Natural killer cell (primary cell): ENCODE results near the gene KIFC3. TPM values are rescaled to one million over a fixed set of nuclear protein-coding genes. Genes with fewer than 3 reads are reported as not detected.

Source experiments
- ATAC-seq, 3 donors: fragments of 150-1000 bp in 2 of 3; fragments of 200-7000 bp in 1 of 3; cut with Tn5 transposase; 1 replicate in 1 of 3; 2 replicates in 2 of 3; pipeline ENCODE4 v1.10.0; 2021; ENCODE audit warnings: mild to moderate bottlenecking in 2 of 3, moderate library complexity in 2 of 3
- DNase-seq, 2 donors: peaks; one replicate each; pipeline versions ENCODE4 v3.0.0 to v3.0.0-alpha.2; 2013 to 2021; ENCODE audit warnings: mixed read lengths in 1 of 2
- H3K27ac ChIP-seq: one replicate; pipeline ENCODE4 v1.5.1; 2013; ENCODE audit warnings: mild to moderate bottlenecking, low read length
- H3K27me3 ChIP-seq: one replicate; pipeline ENCODE4 v1.6.1; 2013; ENCODE audit warnings: low read length; ENCODE audit not compliant: control insufficient read depth, insufficient read depth
- H3K36me3 ChIP-seq: one replicate; pipeline ENCODE4 v1.6.1; 2013; ENCODE audit warnings: low read length; ENCODE audit not compliant: control insufficient read depth, insufficient read depth
- H3K4me1 ChIP-seq: one replicate; pipeline ENCODE4 v1.6.1; 2013; ENCODE audit warnings: low read length; ENCODE audit not compliant: control insufficient read depth, insufficient read depth
- H3K4me3 ChIP-seq: one replicate; pipeline ENCODE4 v1.5.1; 2013; ENCODE audit warnings: low read length
- H3K9me3 ChIP-seq: one replicate; pipeline ENCODE4 v1.6.1; 2013; ENCODE audit warnings: low read length; ENCODE audit not compliant: control insufficient read depth, insufficient read depth
- H3K27ac Mint-ChIP-seq, 2 donors: one replicate each; pipeline ENCODE4 v1.8.0; 2022; ENCODE audit warnings: mild to moderate bottlenecking in 2 of 2, mixed read lengths in 2 of 2, moderate library complexity in 1 of 2
- H3K27me3 Mint-ChIP-seq, 2 donors: one replicate each; pipeline ENCODE4 v1.8.0; 2022; ENCODE audit warnings: low read depth in 2 of 2, mixed read lengths in 2 of 2
- H3K36me3 Mint-ChIP-seq: one replicate; pipeline ENCODE4 v1.8.0; 2022; ENCODE audit warnings: mixed read lengths
- H3K4me1 Mint-ChIP-seq, 2 donors: one replicate each; pipeline ENCODE4 v1.8.0; 2022; ENCODE audit warnings: mixed read lengths in 2 of 2
- H3K4me3 Mint-ChIP-seq: one replicate; pipeline ENCODE4 v1.8.0; 2022; ENCODE audit warnings: mild to moderate bottlenecking, moderate library complexity, mixed read lengths
- H3K9me3 Mint-ChIP-seq, 2 donors: one replicate each; pipeline ENCODE4 v1.8.0; 2022; ENCODE audit warnings: mixed read lengths in 2 of 2
- CTCF ChIP-seq: fragments of 200-600 bp; IDR thresholded peaks from one replicate; pipeline ENCODE4 v1.8.0; 2022; ENCODE audit warnings: antibody characterized with exemption
- WGBS: methylation state at CpG from one replicate; pipeline ENCODE4 v1.1.7; 2013; ENCODE audit warnings: missing lambda C conversion rate; ENCODE audit not compliant: insufficient coverage; 5-methylcytosine and 5-hydroxymethylcytosine counted together
- intact Hi-C: fragments of 100-400 bp; cut with micrococcal nuclease; formaldehyde crosslinking; loops from one replicate; pipeline ENCODE4 v1.14.2; 2022
- total RNA-seq, 4 donors: library from RNA; stranded (reverse); fragments of 120-200 nt in 1 of 4; gene quantifications; one replicate each; pipeline versions ENCODE4 v1.2.3 to v1.2.4, GENCODE V29; 2013 to 2022

The KIFC3 gene
- total RNA-seq, 3 donors from 2014 or later (not counting 1 experiment from before 2014, with no cell fraction given): 54.2 to 106 (median 84.9) TPM

DNA sequence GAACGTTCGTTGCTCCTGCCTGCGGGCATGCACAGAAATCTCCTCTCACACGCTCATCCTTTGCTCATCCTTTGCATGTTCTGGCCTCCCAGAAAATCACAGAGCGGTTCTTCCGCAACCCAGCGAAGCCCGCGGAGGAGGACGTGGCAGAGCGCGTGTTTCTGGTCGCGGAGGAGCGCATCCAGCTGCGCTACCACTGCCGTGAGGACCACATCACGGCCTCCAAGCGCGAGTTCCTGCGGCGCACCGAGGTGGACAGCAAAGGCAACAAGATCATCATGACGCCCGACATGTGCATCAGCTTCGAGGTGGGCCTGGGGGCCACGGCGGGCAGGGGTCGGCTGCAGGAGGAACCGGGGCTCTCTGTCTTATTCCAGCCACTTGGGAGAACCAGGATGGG, 76.3 kb downstream of the KIFC3 start:
- no peak for TF ChIP-seq CTCF
- H3K9me3 ChIP-seq: no peaks in the 10 kb centered on the region
- intact Hi-C loops: no loop called here
- DNase-seq (no peak), ATAC-seq (no peak)
- Mint-ChIP-seq H3K27me3 (no peaks in the 10 kb centered on the region), H3K4me3 (no peak overlapping the region), H3K4me1 (peaks cover 0 to 13% of the 10 kb centered on the region in 2 donors), H3K9me3 (peaks cover 0 to 2% of the 10 kb centered on the region in 2 donors), H3K36me3 (no peaks in the 10 kb centered on the region), H3K27ac (no peak overlapping the region)
- H3K27me3 ChIP-seq: no peaks in the 10 kb centered on the region
- 96% methylated on average over 30 of the region's 30 CpGs for WGBS
- H3K36me3 ChIP-seq: no peaks in the 10 kb centered on the region
- H3K4me1 ChIP-seq: no peaks in the 10 kb centered on the region
- no peak overlapping the region for H3K27ac ChIP-seq
- no peak overlapping the region for H3K4me3 ChIP-seq

GRCh38 chr16:57725554-57725953, 76.7 kb downstream of the KIFC3 start:
- TF ChIP-seq CTCF: no peak
- intact Hi-C loops: no loop called here
- no peaks in the 10 kb centered on the region for H3K36me3 Mint-ChIP-seq

DNA sequence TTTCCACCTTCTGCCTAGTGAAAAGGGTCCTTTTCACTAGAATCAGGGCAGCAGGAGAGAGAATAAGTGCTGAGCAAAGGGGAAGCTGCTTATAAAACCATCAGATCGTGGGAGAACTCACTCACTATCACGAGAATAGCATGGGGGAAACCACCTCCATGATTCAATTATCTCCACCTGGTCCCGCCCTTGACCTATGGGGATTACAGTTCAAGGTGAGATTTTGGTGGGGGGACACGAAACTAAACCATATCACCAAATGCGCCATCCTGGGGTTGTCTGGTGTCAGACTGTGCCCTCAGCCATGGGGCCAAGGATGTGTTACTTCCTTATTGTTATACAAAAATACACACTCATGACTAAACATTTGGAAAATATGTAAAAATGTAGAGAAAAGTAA, 77.1 kb downstream of the KIFC3 start:
- Mint-ChIP-seq H3K36me3 (no peaks in the 10 kb centered on the region), H3K27ac (peak overlapping the region in 1 of 2 donors; percentile 65), H3K9me3 (peaks cover 0 to 2% of the 10 kb centered on the region in 2 donors), H3K4me1 (peaks cover 0 to 17% of the 10 kb centered on the region in 2 donors), H3K4me3 (no peak overlapping the region), H3K27me3 (no peaks in the 10 kb centered on the region)
- no peaks in the 10 kb centered on the region for H3K4me1 ChIP-seq
- DNase-seq (no peak), ATAC-seq (peak in 2 of 3 donors; percentile 75 to 79)
- no peak overlapping the region for H3K27ac ChIP-seq
- no peaks in the 10 kb centered on the region for H3K36me3 ChIP-seq
- no peaks in the 10 kb centered on the region for H3K27me3 ChIP-seq
- no peak for TF ChIP-seq CTCF
- H3K9me3 ChIP-seq: no peaks in the 10 kb centered on the region
- WGBS: 20% methylated on average over 2 of the region's 5 CpGs
- intact Hi-C loops: no loop called here
- H3K4me3 ChIP-seq: no peak overlapping the region

More at GRCh38 chr16:57725554-57725953, 76.7 kb downstream of the KIFC3 start:
- ATAC-seq (no peak), DNase-seq (no peak)
- Mint-ChIP-seq H3K27ac (no peak overlapping the region), H3K4me1 (peaks cover 0 to 13% of the 10 kb centered on the region in 2 donors), H3K27me3 (no peaks in the 10 kb centered on the region), H3K4me3 (no peak overlapping the region), H3K9me3 (peaks cover 0 to 2% of the 10 kb centered on the region in 2 donors)
- no peaks in the 10 kb centered on the region for H3K36me3 ChIP-seq
- no peak overlapping the region for H3K4me3 ChIP-seq
- H3K27ac ChIP-seq: no peak overlapping the region
- 90% methylated on average over 4 of the region's 5 CpGs for WGBS
- H3K27me3 ChIP-seq: no peaks in the 10 kb centered on the region
- no peaks in the 10 kb centered on the region for H3K9me3 ChIP-seq
- H3K4me1 ChIP-seq: no peaks in the 10 kb centered on the region

GRCh38 chr16:57724531-57724930, 77.8 kb downstream of the KIFC3 start:
- no peaks in the 10 kb centered on the region for H3K27me3 ChIP-seq
- ATAC-seq: no peak
- no peak for TF ChIP-seq CTCF
- H3K4me3 Mint-ChIP-seq: no peak overlapping the region
- no peaks in the 10 kb centered on the region for H3K36me3 Mint-ChIP-seq
- intact Hi-C loops: no loop called here
- peak overlapping the region in 1 of 2 donors; percentile 65 for H3K27ac Mint-ChIP-seq
- no peaks in the 10 kb centered on the region for H3K9me3 ChIP-seq
- no peak overlapping the region for H3K4me3 ChIP-seq
- peaks cover 0 to 18% of the 10 kb centered on the region in 2 donors for H3K4me1 Mint-ChIP-seq
- no peaks in the 10 kb centered on the region for H3K36me3 ChIP-seq
- no peaks in the 10 kb centered on the region for H3K27me3 Mint-ChIP-seq
- WGBS: 84% methylated on average over 15 of the region's 15 CpGs
- no peak for DNase-seq
- no peak overlapping the region for H3K27ac ChIP-seq
- H3K4me1 ChIP-seq: no peaks in the 10 kb centered on the region
- peaks cover 0 to 2% of the 10 kb centered on the region in 2 donors for H3K9me3 Mint-ChIP-seq
